ENCODE results near the gene DMGDH.

Gene DMGDH

GRCh38 chr5:78953092-78953800 lies 116.2 kb downstream of the DMGDH start:
- no peaks in the 10 kb centered on the region for H3K9me3 ChIP-seq (ENCODE audit: control insufficient read depth, low read length)
- H3K36me3 ChIP-seq (ENCODE audit: control insufficient read depth, insufficient read depth, low read length), result no peaks in the 10 kb centered on the region
- no peak overlapping the region for H3K4me3 ChIP-seq (ENCODE audit: extremely low read depth, insufficient read depth, low read length, poor library complexity, severe bottlenecking)
- H3K4me1 ChIP-seq (ENCODE audit: control insufficient read depth, insufficient read depth, low read length, poor library complexity, severe bottlenecking), result no peaks in the 10 kb centered on the region
- no peak overlapping the region for H3K27ac ChIP-seq (ENCODE audit: low read depth, low read length, severe bottlenecking)
- WGBS, 2 experiments (ENCODE audit: insufficient coverage in 2 of 2), result 90 to 97% methylated on average over 4 of the region's 4 CpGs

Data from mesodermal cell (in vitro differentiated cells).